A549 (cell line): Measurements from ENCODE around the gene CDC20. TPM values are rescaled to one million over a fixed set of nuclear protein-coding genes. Genes with fewer than 3 reads are reported as not detected.

ENCODE experiments used
- ATAC-seq, 2 experiments: fragments of 200-7000 bp in 1 of 2; fragments of >200 bp in 1 of 2; cut with Nextera tagmentation in 1 of 2; cut with Tn5 transposase in 1 of 2; 3 replicates each; pipeline versions ENCODE4 v1.8.0 to v1.9.1; 2018 to 2020; ENCODE audit warnings: mild to moderate bottlenecking in 1 of 2, moderate library complexity in 1 of 2
- CTCF ChIA-PET: fragments of 300-600 bp; sonication (Branson Sonifier 250); formaldehyde crosslinking; extraction: SDS; loops from one replicate; lab custom pipeline; 2021; ENCODE audit warnings: antibody characterized with exemption, inconsistent platforms; lab: Yijun Ruan, JAX
- POLR2A ChIA-PET: fragments of 350-600 bp; formaldehyde crosslinking; extraction: SDS; loops from one replicate; lab custom pipeline; 2021; ENCODE audit warnings: antibody characterized with exemption, inconsistent platforms; lab: Yijun Ruan, JAX
- DNase-seq, 2 experiments: peaks; one replicate each; pipeline versions ENCODE4 v3.0.0 to v3.0.0-alpha.2; 2011 to 2016; ENCODE audit warnings: low read depth in 1 of 2, low spot score in 1 of 2
- FAIRE-seq: peaks from 2 replicates; lab custom pipeline; 2011; peaks lifted over from hg19 to GRCh38; lab: Jason Lieb, UNC
- H3K27ac ChIP-seq, 2 experiments: fragments of >200 bp; sonication (Bioruptor Twin); formaldehyde crosslinking; 3 replicates each; pipeline ENCODE4 v1.5.1; 2016 to 2017
- H3K4me1 ChIP-seq: fragments of >200 bp; sonication (Bioruptor Twin); formaldehyde crosslinking; 3 replicates; pipeline ENCODE4 v1.6.1; 2016
- H3K4me2 ChIP-seq: fragments of >200 bp; sonication (Bioruptor Twin); formaldehyde crosslinking; 3 replicates; pipeline ENCODE4 v1.6.1; 2016
- H3K4me3 ChIP-seq: fragments of >200 bp; sonication (Bioruptor Twin); formaldehyde crosslinking; 3 replicates; pipeline ENCODE4 v1.5.1; 2016
- H3K9me3 ChIP-seq: fragments of >200 bp; sonication (Bioruptor Twin); formaldehyde crosslinking; 3 replicates; pipeline ENCODE4 v1.6.1; 2016
- BHLHE40 ChIP-seq: IDR thresholded peaks from 2 replicates; pipeline ENCODE4 v1.6.1; 2012; ENCODE audit warnings: low read depth, low read length, inconsistent platforms
- CBX2 ChIP-seq: fragments of 200-600 bp; sonication (generic); IDR thresholded peaks from 2 replicates; pipeline ENCODE4 v1.6.1; 2016; ENCODE audit warnings: low read depth, mild to moderate bottlenecking, borderline replicate concordance
- CEBPB ChIP-seq, 2 experiments: fragments of >200 bp in 1 of 2; sonication (Bioruptor Twin) in 1 of 2; formaldehyde crosslinking in 1 of 2; IDR thresholded peaks; 2 replicates each; pipeline ENCODE4 v1.6.1; 2012 to 2016
- CHD2 ChIP-seq: fragments of 150-350 bp; IDR thresholded peaks from 2 replicates; pipeline ENCODE4 v1.6.1; 2014; ENCODE audit warnings: low read length; ENCODE audit not compliant: partially characterized antibody
- CHD4 ChIP-seq: fragments of 200-600 bp; sonication (generic); IDR thresholded peaks from 2 replicates; pipeline ENCODE4 v1.6.1; 2016; ENCODE audit warnings: antibody characterized with exemption, mild to moderate bottlenecking, borderline replicate concordance
- EP300 ChIP-seq, 2 experiments: fragments of >200 bp; sonication (Bioruptor Twin); formaldehyde crosslinking; IDR thresholded peaks; 2 replicates in 1 of 2; 3 replicates in 1 of 2; pipeline ENCODE4 v1.6.1; 2016 to 2017
- FOSL2 ChIP-seq, 2 experiments: fragments of 450-650 bp in 1 of 2; fragments of >200 bp in 1 of 2; sonication (Bioruptor Twin) in 1 of 2; formaldehyde crosslinking; IDR thresholded peaks; 2 replicates each; pipeline versions ENCODE4 v1.5.0 to v1.6.1; 2016 to 2020; ENCODE audit warnings: mild to moderate bottlenecking in 1 of 2, moderate library complexity in 1 of 2
- HEYL ChIP-seq: fragments of 250-450 bp; sonication (Bioruptor Pico); IDR thresholded peaks from 2 replicates; pipeline ENCODE4 v1.8.0; 2021; ENCODE audit warnings: mild to moderate bottlenecking, moderate library complexity
- HOXA7 ChIP-seq: fragments of 250-450 bp; sonication (Bioruptor Pico); IDR thresholded peaks from 2 replicates; pipeline ENCODE4 v1.5.0; 2020; ENCODE audit warnings: mild to moderate bottlenecking, moderate library complexity
- HOXB5 ChIP-seq: fragments of 250-450 bp; sonication (Bioruptor Pico); IDR thresholded peaks from 2 replicates; pipeline ENCODE4 v1.5.0; 2020; ENCODE audit warnings: mild to moderate bottlenecking, moderate library complexity
- JUN ChIP-seq, 2 experiments: fragments of >200 bp; sonication (Bioruptor Twin); formaldehyde crosslinking; IDR thresholded peaks; 2 replicates in 1 of 2; 3 replicates in 1 of 2; pipeline ENCODE4 v1.6.1; 2016 to 2017
- JUNB ChIP-seq: fragments of >200 bp; sonication (Bioruptor Twin); formaldehyde crosslinking; IDR thresholded peaks from 2 replicates; pipeline ENCODE4 v1.6.1; 2016
- NPAS2 ChIP-seq: fragments of 250-450 bp; sonication (Bioruptor Pico); IDR thresholded peaks from 2 replicates; pipeline ENCODE4 v1.8.0; 2022; ENCODE audit warnings: mild to moderate bottlenecking, moderate library complexity, borderline replicate concordance
- NR3C1 ChIP-seq: fragments of >200 bp; sonication (Bioruptor Twin); formaldehyde crosslinking; IDR thresholded peaks from 3 replicates; pipeline ENCODE4 v1.6.1; 2017
- POLR2A ChIP-seq: IDR thresholded peaks from 2 replicates; pipeline ENCODE4 v1.6.1; 2012; ENCODE audit warnings: mild to moderate bottlenecking, low read length
- POLR2AphosphoS2 ChIP-seq: conservative IDR thresholded peaks from 2 replicates; pipeline ENCODE4 v1.6.1; 2012; ENCODE audit warnings: low read length, improper control_type of control experiment, inconsistent platforms
- RCOR1 ChIP-seq: fragments of 150-350 bp; IDR thresholded peaks from 2 replicates; pipeline ENCODE4 v1.6.1; 2014; ENCODE audit warnings: antibody characterized with exemption, low read length, low read depth
- RNF2 ChIP-seq: fragments of 200-600 bp; sonication (generic); IDR thresholded peaks from 2 replicates; pipeline ENCODE4 v1.6.1; 2016; ENCODE audit warnings: low read depth, mild to moderate bottlenecking, antibody characterized with exemption, moderate library complexity, borderline replicate concordance
- SMC3 ChIP-seq: fragments of >200 bp; sonication (Bioruptor Twin); formaldehyde crosslinking; IDR thresholded peaks from 3 replicates; pipeline ENCODE4 v1.6.1; 2018; ENCODE audit warnings: inconsistent platforms
- SREBF2 ChIP-seq: fragments of 450-650 bp; IDR thresholded peaks from 2 replicates; pipeline ENCODE4 v1.6.1; 2014; ENCODE audit warnings: mild to moderate bottlenecking, moderate library complexity
- ZFP36 ChIP-seq: fragments of 450-650 bp; IDR thresholded peaks from 2 replicates; pipeline ENCODE4 v1.6.1; 2014; ENCODE audit warnings: borderline replicate concordance; ENCODE audit not compliant: partially characterized antibody
- ZNF302 ChIP-seq: fragments of 250-450 bp; sonication (Bioruptor Pico); IDR thresholded peaks from 2 replicates; pipeline ENCODE4 v1.9.0; 2021; ENCODE audit warnings: inconsistent platforms, mild to moderate bottlenecking, moderate library complexity
- ZSCAN20 ChIP-seq: fragments of 250-450 bp; sonication (Bioruptor Pico); IDR thresholded peaks from 2 replicates; pipeline ENCODE4 v1.8.0; 2022; ENCODE audit warnings: mild to moderate bottlenecking, moderate library complexity
- WGBS: methylation state at CpG from one replicate; pipeline ENCODE4 v1.1.6; 2017; ENCODE audit errors: missing lambda C conversion rate; 5-methylcytosine and 5-hydroxymethylcytosine counted together
- polyA plus RNA-seq, 4 experiments: library from polyadenylated mRNA; depleted of rRNA in 3 of 4; stranded (reverse); fragments of >200 nt; fragmentation: RNase III in 1 of 4; extraction: RNeasy Plus Mini Kit Qiagen cat#74134 plus additional on column Dnase treatment in 1 of 4; gene quantifications; 2 replicates in 3 of 4; 3 replicates in 1 of 4; pipeline ENCODE4 v1.2.3, GENCODE V29; 2011 to 2017
- TF ChIP-seq, protein P1 (sequence below): IDR thresholded peaks from 2 replicates; pipeline ENCODE4 v1.6.1; 2012; ENCODE audit warnings: low read depth, borderline replicate concordance
- TF ChIP-seq, protein P2 (sequence below): fragments of >200 bp; sonication (Bioruptor Twin); formaldehyde crosslinking; IDR thresholded peaks from 3 replicates; pipeline ENCODE4 v1.6.1; 2016
- TF ChIP-seq, protein P3 (sequence below): IDR thresholded peaks from 2 replicates; pipeline ENCODE4 v1.6.1; 2012

The CDC20 gene
- polyA plus RNA-seq, 2 of the 4 experiments (the other 2 are of a cell fraction): 73.8 to 116 TPM

GRCh38 chr1:43402089-43402865 is 43.5 kb downstream of the CDC20 start:
- ChIA-PET POLR2A (no interaction called here), CTCF (interaction anchor here (1.5 kb wide), 1 partner anchor 12 kb away, joined by 7 read pairs; no protein-coding TSS in a partner anchor)
- ATAC-seq: no peak
- 94% methylated on average over 6 of the region's 6 CpGs for WGBS
- no peak for TF ChIP-seq CHD4
- TF ChIP-seq, protein P1, sequence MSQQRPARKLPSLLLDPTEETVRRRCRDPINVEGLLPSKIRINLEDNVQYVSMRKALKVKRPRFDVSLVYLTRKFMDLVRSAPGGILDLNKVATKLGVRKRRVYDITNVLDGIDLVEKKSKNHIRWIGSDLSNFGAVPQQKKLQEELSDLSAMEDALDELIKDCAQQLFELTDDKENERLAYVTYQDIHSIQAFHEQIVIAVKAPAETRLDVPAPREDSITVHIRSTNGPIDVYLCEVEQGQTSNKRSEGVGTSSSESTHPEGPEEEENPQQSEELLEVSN: no peak
- no peak for TF ChIP-seq RNF2
- TF ChIP-seq, protein P2, sequence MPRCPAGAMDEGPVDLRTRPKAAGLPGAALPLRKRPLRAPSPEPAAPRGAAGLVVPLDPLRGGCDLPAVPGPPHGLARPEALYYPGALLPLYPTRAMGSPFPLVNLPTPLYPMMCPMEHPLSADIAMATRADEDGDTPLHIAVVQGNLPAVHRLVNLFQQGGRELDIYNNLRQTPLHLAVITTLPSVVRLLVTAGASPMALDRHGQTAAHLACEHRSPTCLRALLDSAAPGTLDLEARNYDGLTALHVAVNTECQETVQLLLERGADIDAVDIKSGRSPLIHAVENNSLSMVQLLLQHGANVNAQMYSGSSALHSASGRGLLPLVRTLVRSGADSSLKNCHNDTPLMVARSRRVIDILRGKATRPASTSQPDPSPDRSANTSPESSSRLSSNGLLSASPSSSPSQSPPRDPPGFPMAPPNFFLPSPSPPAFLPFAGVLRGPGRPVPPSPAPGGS: no peak
- no peak for TF ChIP-seq JUNB
- no peak for TF ChIP-seq EP300 (IDR thresholded peaks at IDR 0.05)
- TF ChIP-seq ZSCAN20 (CRISPR knock-in tag): no peak
- TF ChIP-seq POLR2AphosphoS2: no peak
- no peak for TF ChIP-seq BHLHE40
- H3K9me3 ChIP-seq: no peaks in the 10 kb centered on the region
- no peaks in the 10 kb centered on the region for H3K4me1 ChIP-seq
- no peak overlapping the region for H3K4me2 ChIP-seq
- DNase-seq: no peak
- no peak for FAIRE-seq
- no peak overlapping the region for H3K27ac ChIP-seq
- H3K4me3 ChIP-seq: no peak overlapping the region

GRCh38 chr1:43404353-43404752 is 45.6 kb downstream of the CDC20 start:
- Histone ChIP-seq H3K27ac (no peak overlapping the region), H3K4me3 (no peak overlapping the region), H3K9me3 (no peaks in the 10 kb centered on the region), H3K4me1 (no peaks in the 10 kb centered on the region), H3K4me2 (no peak overlapping the region)
- FAIRE-seq (no peak), DNase-seq (no peak)
- WGBS: 97% methylated on average over 6 of the region's 6 CpGs
- CTCF ChIA-PET: no interaction called here
- POLR2A ChIA-PET: no interaction called here
- TF ChIP-seq CEBPB (IDR thresholded peaks at IDR 0.05): no peak
- TF ChIP-seq, protein P3, sequence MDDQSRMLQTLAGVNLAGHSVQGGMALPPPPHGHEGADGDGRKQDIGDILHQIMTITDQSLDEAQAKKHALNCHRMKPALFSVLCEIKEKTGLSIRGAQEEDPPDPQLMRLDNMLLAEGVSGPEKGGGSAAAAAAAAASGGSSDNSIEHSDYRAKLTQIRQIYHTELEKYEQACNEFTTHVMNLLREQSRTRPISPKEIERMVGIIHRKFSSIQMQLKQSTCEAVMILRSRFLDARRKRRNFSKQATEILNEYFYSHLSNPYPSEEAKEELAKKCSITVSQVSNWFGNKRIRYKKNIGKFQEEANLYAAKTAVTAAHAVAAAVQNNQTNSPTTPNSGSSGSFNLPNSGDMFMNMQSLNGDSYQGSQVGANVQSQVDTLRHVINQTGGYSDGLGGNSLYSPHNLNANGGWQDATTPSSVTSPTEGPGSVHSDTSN: no peak
- no peak for TF ChIP-seq HEYL
- no peak for TF ChIP-seq RCOR1
- no peak for TF ChIP-seq JUN (IDR thresholded peaks at IDR 0.05)
- TF ChIP-seq SMC3: no peak
- TF ChIP-seq HOXA7 (CRISPR knock-in tag): no peak
- TF ChIP-seq, all 56 proteins: peak for 0
- no peak for ATAC-seq

DNA sequence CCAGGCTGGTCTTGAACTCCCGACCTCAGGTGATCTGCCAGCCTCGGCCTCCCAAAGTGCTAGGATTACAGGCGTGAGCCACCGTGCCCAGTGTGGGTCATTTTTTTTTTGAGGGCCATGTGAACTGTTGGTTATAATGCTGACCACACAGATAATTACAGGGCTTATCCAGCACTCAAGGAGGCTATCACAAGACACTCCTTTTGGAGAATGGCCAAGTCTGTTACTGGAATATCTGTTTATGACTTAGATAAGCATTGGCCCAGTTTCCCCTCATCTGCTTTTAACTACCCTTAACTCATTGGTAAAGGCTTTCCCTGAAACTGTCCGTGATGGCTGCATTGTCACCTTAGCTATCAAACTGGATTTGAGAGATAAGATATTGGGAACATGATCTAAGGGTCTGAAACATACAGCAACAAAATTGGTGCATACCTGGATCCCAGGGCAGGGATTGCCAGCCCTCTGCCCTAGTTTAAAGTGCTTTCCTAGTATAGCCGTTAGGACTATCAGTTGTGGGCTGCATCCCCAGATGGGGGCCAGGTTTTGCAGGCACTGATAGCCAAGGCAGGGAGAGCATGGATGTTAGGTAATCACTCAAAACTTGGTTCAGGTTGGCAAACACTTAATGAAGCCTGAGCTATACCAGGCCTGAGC is 46.6 kb downstream of the CDC20 start:
- CTCF ChIA-PET: interaction anchor here (0.9 kb wide), 1 partner anchor 9 kb away, joined by 3 read pairs; no protein-coding TSS in a partner anchor
- DNase-seq (no peak), FAIRE-seq (no peak)

More for the DNA sequence above, 46.6 kb downstream of the CDC20 start:
- no peaks in the 10 kb centered on the region for H3K9me3 ChIP-seq
- ATAC-seq: no peak
- POLR2A ChIA-PET: no interaction called here
- H3K27ac ChIP-seq: no peak overlapping the region
- no peak overlapping the region for H3K4me3 ChIP-seq
- H3K4me1 ChIP-seq: no peaks in the 10 kb centered on the region
- TF ChIP-seq NR3C1: no peak
- no peak for TF ChIP-seq CBX2
- TF ChIP-seq SMC3: no peak
- no peak for TF ChIP-seq ZNF302 (CRISPR knock-in tag)
- TF ChIP-seq CHD2: no peak
- no peak for TF ChIP-seq NPAS2
- no peak for TF ChIP-seq HOXB5 (CRISPR knock-in tag)
- TF ChIP-seq FOSL2 (IDR thresholded peaks at IDR 0.05): no peak
- no peak for TF ChIP-seq FOSL2 (CRISPR knock-in tag; IDR thresholded peaks at IDR 0.05)
- no peak for TF ChIP-seq SREBF2
- TF ChIP-seq ZFP36: no peak
- no peak for TF ChIP-seq EP300 (IDR thresholded peaks at IDR 0.05)
- TF ChIP-seq POLR2A: no peak
- TF ChIP-seq BHLHE40: no peak
- 91% methylated on average over 6 of the region's 6 CpGs for WGBS
- no peak overlapping the region for H3K4me2 ChIP-seq
